ENCODE data around the gene RFX8. TPM values are rescaled to one million over a fixed set of nuclear protein-coding genes. Genes with fewer than 3 reads are reported as not detected.

The RFX8 gene
- total RNA-seq, 2 donors from 2014 or later = 0.14 to 0.85 TPM

- H3K9me3 ChIP-seq = no peaks in the 10 kb centered on the region
- no peak for TF ChIP-seq CTCF (IDR thresholded peaks at IDR 0.05)
- ATAC-seq (ENCODE audit: insufficient number of reproducible peaks, low FRiP score, low read depth) (peak; percentile 57), DNase-seq (ENCODE audit: low spot score) (no peak)
- no peaks in the 10 kb centered on the region for H3K27me3 ChIP-seq (replicated peaks; ENCODE audit: insufficient read depth)
- H3K36me3 ChIP-seq = no peaks in the 10 kb centered on the region
- H3K4me1 ChIP-seq (ENCODE audit: control insufficient read depth in 1 of 2, low read depth in 2 of 2) = peaks cover 5 to 33% of the 10 kb centered on the region in 2 donors
- no peak overlapping the region for H3K27ac ChIP-seq
- no peak overlapping the region for H3K4me3 ChIP-seq
Measured at GRCh38 chr2:101516823-101517690, 42.1 kb upstream of the RFX8 start.

GRCh38 chr2:101516349-101516748, 41.4 kb upstream of the RFX8 start:
- ATAC-seq (ENCODE audit: insufficient number of reproducible peaks, low FRiP score, low read depth) = no peak
- Histone ChIP-seq H3K27ac (no peak overlapping the region), H3K9me3 (no peaks in the 10 kb centered on the region), H3K27me3 (replicated peaks; ENCODE audit: insufficient read depth) (no peaks in the 10 kb centered on the region), H3K36me3 (no peaks in the 10 kb centered on the region), H3K4me1 (ENCODE audit: control insufficient read depth in 1 of 2, low read depth in 2 of 2) (peaks cover 5 to 33% of the 10 kb centered on the region in 2 donors), H3K4me3 (no peak overlapping the region)
- DNase-seq (ENCODE audit: low spot score) = no peak
- no peak for TF ChIP-seq CTCF (IDR thresholded peaks at IDR 0.05)

GRCh38 chr2:101515477-101515876, 40.6 kb upstream of the RFX8 start:
- Histone ChIP-seq H3K27ac (no peak overlapping the region), H3K4me3 (no peak overlapping the region), H3K4me1 (ENCODE audit: control insufficient read depth in 1 of 2, low read depth in 2 of 2) (peaks cover 5 to 33% of the 10 kb centered on the region in 2 donors), H3K36me3 (no peaks in the 10 kb centered on the region), H3K27me3 (replicated peaks; ENCODE audit: insufficient read depth) (no peaks in the 10 kb centered on the region), H3K9me3 (no peaks in the 10 kb centered on the region)
- DNase-seq (ENCODE audit: low spot score) (no peak), ATAC-seq (ENCODE audit: insufficient number of reproducible peaks, low FRiP score, low read depth) (no peak)
- TF ChIP-seq CTCF (IDR thresholded peaks at IDR 0.05) = no peak

GRCh38 chr2:101512993-101513392, 38.1 kb upstream of the RFX8 start:
- ATAC-seq (ENCODE audit: insufficient number of reproducible peaks, low FRiP score, low read depth) (no peak), DNase-seq (ENCODE audit: low spot score) (no peak)
- Histone ChIP-seq H3K4me3 (no peak overlapping the region), H3K4me1 (ENCODE audit: control insufficient read depth in 1 of 2, low read depth in 2 of 2) (peaks cover 5 to 20% of the 10 kb centered on the region in 2 donors), H3K9me3 (no peaks in the 10 kb centered on the region), H3K36me3 (no peaks in the 10 kb centered on the region), H3K27me3 (replicated peaks; ENCODE audit: insufficient read depth) (no peaks in the 10 kb centered on the region), H3K27ac (no peak overlapping the region)
- no peak for TF ChIP-seq CTCF (IDR thresholded peaks at IDR 0.05)

- ATAC-seq (ENCODE audit: insufficient number of reproducible peaks, low FRiP score, low read depth) (no peak), DNase-seq (ENCODE audit: low spot score) (no peak)
- no peaks in the 10 kb centered on the region for H3K9me3 ChIP-seq
- no peaks in the 10 kb centered on the region for H3K27me3 ChIP-seq (replicated peaks; ENCODE audit: insufficient read depth)
- no peak overlapping the region for H3K27ac ChIP-seq
- no peaks in the 10 kb centered on the region for H3K36me3 ChIP-seq
- no peak overlapping the region for H3K4me3 ChIP-seq
- H3K4me1 ChIP-seq (ENCODE audit: control insufficient read depth in 1 of 2, low read depth in 2 of 2) = peaks cover 5 to 13% of the 10 kb centered on the region in 2 donors
- TF ChIP-seq CTCF (IDR thresholded peaks at IDR 0.05) = no peak
Measured at GRCh38 chr2:101511381-101511780, 36.5 kb upstream of the RFX8 start.

All from thoracic aorta (tissue), 2 donors.